Stimulated activated CD4-positive, alpha-beta T cell treated with anti-CD3 and anti-CD28 coated beads, TNF-alpha, amount 100 ng/mL, for 24 hours (primary cell): ENCODE results near the gene SESN2.

Source experiments
- DNase-seq, 3 experiments: peaks; one replicate each; pipeline ENCODE4 v3.0.0-alpha.2; 2020; ENCODE audit warnings: low read depth in 3 of 3

Gene SESN2

GRCh38 chr1:28259252-28259933 is at the start of gene SESN2:
SESN2 (plus strand) TSS chr1:28259518; CDS start chr1:28259848, 330 bp downstream.
- peak; percentile 96 to 100 (median 99) for DNase-seq

- no peak for DNase-seq
Measured at GRCh38 chr1:28209700-28210099, 49.6 kb upstream of the SESN2 start.

GRCh38 chr1:28213315-28213714 is 46.0 kb upstream of the SESN2 start:
- no peak for DNase-seq

- no peak for DNase-seq
Measured at GRCh38 chr1:28229089-28229488, 30.2 kb upstream of the SESN2 start.

- DNase-seq, result no peak
Measured at GRCh38 chr1:28229996-28230395, 29.3 kb upstream of the SESN2 start.

- DNase-seq, result peak; percentile 92 to 96 (median 95)
Measured at GRCh38 chr1:28232558-28233263, 26.6 kb upstream of the SESN2 start, which contains the start of gene DNAJC8. DNAJC8 (minus strand) TSS chr1:28233029; CDS start chr1:28232998, 31 bp downstream.

- no peak for DNase-seq
Measured at GRCh38 chr1:28233264-28233606, 26.1 kb upstream of the SESN2 start.

- DNase-seq, result peak; percentile 91 to 95 (median 92)
Measured at GRCh38 chr1:28235755-28236655, 23.3 kb upstream of the SESN2 start, which contains the start of gene ATP5IF1. ATP5IF1 (plus strand) TSS chr1:28236124; CDS start chr1:28236184, 60 bp downstream.

- no peak for DNase-seq
Measured at GRCh38 chr1:28236656-28237322, 22.5 kb upstream of the SESN2 start.

- DNase-seq, result no peak
Measured at GRCh38 chr1:28239004-28239403, 20.3 kb upstream of the SESN2 start.

GRCh38 chr1:28240024-28240423 is 19.3 kb upstream of the SESN2 start:
- DNase-seq, result no peak

GRCh38 chr1:28241638-28242241 is 17.6 kb upstream of the SESN2 start:
- no peak for DNase-seq

GRCh38 chr1:28243685-28244311 is 15.5 kb upstream of the SESN2 start:
- DNase-seq, result no peak

- no peak for DNase-seq
Measured at GRCh38 chr1:28244549-28245251, 14.6 kb upstream of the SESN2 start.

- DNase-seq, result no peak
Measured at GRCh38 chr1:28246427-28246832, 12.9 kb upstream of the SESN2 start.

GRCh38 chr1:28247612-28248272 is 11.6 kb upstream of the SESN2 start:
- no peak for DNase-seq

- DNase-seq, result peak; percentile 62 to 78 (median 66)
Measured at GRCh38 chr1:28248273-28249012, 10.9 kb upstream of the SESN2 start.

GRCh38 chr1:28249013-28249865 is 10.1 kb upstream of the SESN2 start:
- no peak for DNase-seq
